GM13976 (cell line): ENCODE measurements around the gene P2RX4.
A peak's percentile ranks its signal among the peaks of the same experiment; 100 is the strongest.
"Not testable (repeated sequence)": the region's sequence is repeated elsewhere in the genome, so short reads cannot be mapped to it uniquely, and the experiment has no call there.

ENCODE experiments used
- DNase-seq: peaks from one replicate; pipeline ENCODE4 v3.0.0; 2012; ENCODE audit warnings: low spot score
- in situ Hi-C: fragments of 300-500 bp; cut with MboI; formaldehyde crosslinking; loops from one replicate; pipeline ENCODE4 v1.12.0; 2022; ENCODE audit warnings: low sequenced_read_pairs, mixed read lengths, inconsistent platforms; ENCODE audit not compliant: unreplicated experiment
- TF ChIP-seq, protein P1 (sequence below): IDR thresholded peaks from 2 replicates; pipeline ENCODE4 v1.5.1; 2012; ENCODE audit warnings: borderline replicate concordance, mild to moderate bottlenecking; ENCODE audit not compliant: insufficient read depth; ENCODE audit errors: extremely low read depth, missing control alignments, control extremely low read depth

The P2RX4 gene

GRCh38 chr12:121229826-121230537 lies 20.1 kb downstream of the P2RX4 start:
- TF ChIP-seq, protein P1, sequence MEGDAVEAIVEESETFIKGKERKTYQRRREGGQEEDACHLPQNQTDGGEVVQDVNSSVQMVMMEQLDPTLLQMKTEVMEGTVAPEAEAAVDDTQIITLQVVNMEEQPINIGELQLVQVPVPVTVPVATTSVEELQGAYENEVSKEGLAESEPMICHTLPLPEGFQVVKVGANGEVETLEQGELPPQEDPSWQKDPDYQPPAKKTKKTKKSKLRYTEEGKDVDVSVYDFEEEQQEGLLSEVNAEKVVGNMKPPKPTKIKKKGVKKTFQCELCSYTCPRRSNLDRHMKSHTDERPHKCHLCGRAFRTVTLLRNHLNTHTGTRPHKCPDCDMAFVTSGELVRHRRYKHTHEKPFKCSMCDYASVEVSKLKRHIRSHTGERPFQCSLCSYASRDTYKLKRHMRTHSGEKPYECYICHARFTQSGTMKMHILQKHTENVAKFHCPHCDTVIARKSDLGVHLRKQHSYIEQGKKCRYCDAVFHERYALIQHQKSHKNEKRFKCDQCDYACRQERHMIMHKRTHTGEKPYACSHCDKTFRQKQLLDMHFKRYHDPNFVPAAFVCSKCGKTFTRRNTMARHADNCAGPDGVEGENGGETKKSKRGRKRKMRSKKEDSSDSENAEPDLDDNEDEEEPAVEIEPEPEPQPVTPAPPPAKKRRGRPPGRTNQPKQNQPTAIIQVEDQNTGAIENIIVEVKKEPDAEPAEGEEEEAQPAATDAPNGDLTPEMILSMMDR, result peak; percentile 77
- DNase-seq, result peak; percentile 84
- in situ Hi-C loops, result not testable (repeated sequence)

DNA sequence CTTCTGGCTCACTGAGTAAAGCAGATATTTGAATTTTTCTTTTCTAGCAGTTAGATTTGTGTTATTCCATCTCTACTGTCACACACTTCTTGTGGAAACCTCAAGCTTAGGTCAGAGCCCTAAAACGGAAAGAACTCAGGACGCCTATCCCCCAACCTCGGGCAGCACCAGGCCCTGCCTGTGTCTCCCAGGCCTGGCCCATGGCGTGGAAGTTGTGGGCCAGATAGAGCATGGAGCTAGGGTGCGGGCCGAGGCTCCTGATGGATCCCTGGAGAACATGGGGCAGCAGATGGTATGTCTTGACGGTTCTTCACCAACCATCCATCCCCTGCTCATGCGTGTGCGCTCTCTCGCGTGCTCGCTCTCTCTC lies 20.6 kb downstream of the P2RX4 start:
- in situ Hi-C loops, result no loop called here
- TF ChIP-seq, protein P1, result no peak
- no peak for DNase-seq

DNA sequence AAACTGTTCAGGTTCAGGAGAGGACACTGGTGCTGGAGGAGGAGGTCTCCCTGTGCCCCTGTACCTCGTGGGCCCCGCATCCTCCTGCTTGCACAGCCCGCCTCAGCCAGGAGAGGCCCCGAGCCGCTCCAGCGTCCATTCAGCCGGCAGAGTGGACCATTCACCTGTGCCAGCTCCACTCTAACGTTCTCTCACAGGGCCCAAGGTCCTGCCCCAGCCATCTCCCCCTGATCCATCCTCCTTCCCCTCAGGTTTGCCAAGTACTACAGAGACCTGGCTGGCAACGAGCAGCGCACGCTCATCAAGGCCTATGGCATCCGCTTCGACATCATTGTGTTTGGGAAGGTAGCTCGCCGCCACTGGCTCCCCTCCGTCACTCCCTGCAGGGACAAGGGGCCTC lies 22.2 kb downstream of the P2RX4 start:
- in situ Hi-C loops, result no loop called here

DNA sequence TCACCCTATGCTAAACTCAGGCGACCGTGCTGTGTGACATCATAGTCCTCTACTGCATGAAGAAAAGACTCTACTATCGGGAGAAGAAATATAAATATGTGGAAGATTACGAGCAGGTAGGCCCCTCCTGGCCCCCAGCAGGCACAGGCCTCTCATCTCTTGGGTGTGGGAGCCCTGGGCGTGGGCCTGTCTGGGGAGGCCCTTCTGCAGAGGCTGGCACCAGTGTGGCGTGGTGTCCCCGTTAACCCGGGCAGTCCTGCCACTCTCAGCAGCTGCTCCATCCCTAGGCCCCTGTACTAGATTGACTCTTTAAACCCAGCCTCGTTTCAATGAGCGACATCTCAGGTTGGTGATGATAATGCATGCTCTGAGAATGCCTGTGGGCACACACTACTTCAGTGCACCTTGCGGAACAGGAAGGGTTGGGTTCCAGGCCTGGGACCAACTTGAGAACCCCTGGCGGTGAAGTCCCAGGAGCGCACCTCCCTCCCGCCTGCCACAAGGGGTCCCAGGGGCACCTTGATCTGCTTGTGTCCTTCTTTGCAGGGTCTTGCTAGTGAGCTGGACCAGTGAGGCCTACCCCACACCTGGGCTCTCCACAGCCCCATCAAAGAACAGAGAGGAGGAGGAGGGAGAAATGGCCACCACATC lies 23.2 kb downstream of the P2RX4 start:
- TF ChIP-seq, protein P1, result no peak
- no peak for DNase-seq
- in situ Hi-C loops, result no loop called here

More for the DNA sequence above, 22.2 kb downstream of the P2RX4 start:
- no peak for DNase-seq
- TF ChIP-seq, protein P1, result no peak

GRCh38 chr12:121233628-121234020 lies 23.7 kb downstream of the P2RX4 start:
- in situ Hi-C loops, result no loop called here
- TF ChIP-seq, protein P1, result no peak
- DNase-seq, result no peak

DNA sequence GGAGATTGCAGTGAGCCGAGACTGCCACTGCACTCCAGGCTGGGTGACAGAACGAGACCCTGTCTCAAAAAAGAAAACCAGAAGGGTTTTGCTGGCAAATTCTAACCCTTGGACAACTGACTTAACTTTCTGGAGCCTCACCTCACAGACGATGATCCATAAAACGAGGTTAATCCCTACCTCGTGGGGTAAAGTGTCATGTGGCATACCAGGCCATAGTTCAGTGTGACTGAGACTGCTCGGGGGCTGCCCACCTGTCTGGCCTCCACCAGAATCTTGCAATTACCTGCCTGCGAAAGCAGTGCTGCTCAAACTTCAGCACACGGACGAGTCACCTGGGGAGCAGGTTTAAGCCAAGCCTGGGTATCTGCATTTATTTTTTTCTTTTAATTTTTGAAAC lies 26.8 kb downstream of the P2RX4 start:
- DNase-seq, result no peak
- TF ChIP-seq, protein P1, result no peak
- in situ Hi-C loops, result no loop called here
